ENCODE results near the gene ARID1B. TPM values are rescaled to one million over a fixed set of nuclear protein-coding genes. Genes with fewer than 3 reads are reported as not detected.

Gene ARID1B
- total RNA-seq, 1 experiment from 2014 or later, result 63.9 TPM

DNA sequence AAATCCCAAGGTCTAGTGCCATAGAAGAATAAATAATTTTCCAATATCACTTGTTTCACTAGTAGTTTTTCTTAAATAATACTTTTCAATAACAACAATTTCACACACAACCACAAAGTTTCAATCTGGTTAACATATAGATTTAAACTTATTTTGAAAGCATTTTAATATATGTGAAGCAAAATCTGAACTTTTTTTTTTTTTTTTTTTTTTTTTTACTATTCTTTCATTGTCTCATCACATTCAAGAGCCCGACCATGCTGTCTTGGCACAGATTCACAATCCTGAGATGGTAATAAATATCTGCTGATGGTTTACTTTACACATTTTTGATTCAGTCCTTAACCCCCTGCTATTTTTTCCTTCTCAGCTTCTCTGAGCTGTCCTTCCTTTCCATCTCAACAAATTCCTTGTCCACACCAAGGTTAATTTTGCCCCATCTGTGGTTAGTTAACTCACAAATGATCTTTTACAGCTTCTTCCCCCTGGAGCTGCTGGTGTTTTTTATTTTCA lies 283.3 kb downstream of the ARID1B start:
- CTCF ChIA-PET, result interaction anchor here (0.6 kb wide), 1 partner anchor 95 kb away, joined by 4 read pairs; no protein-coding TSS in a partner anchor
- Mint-ChIP-seq H3K27me3 (ENCODE audit: insufficient read depth, unreplicated experiment) (no peaks in the 10 kb centered on the region), H3K27ac (ENCODE audit: low read depth, unreplicated experiment) (no peak overlapping the region), H3K36me3 (ENCODE audit: insufficient read depth, unreplicated experiment) (no peaks in the 10 kb centered on the region), H3K9me3 (ENCODE audit: unreplicated experiment) (no peaks in the 10 kb centered on the region), H3K4me3 (ENCODE audit: unreplicated experiment) (no peak overlapping the region), H3K4me1 (ENCODE audit: insufficient read depth, unreplicated experiment) (no peaks in the 10 kb centered on the region)
- intact Hi-C loops (cut with micrococcal nuclease), result no loop called here
- DNase-seq (ENCODE audit: unreplicated experiment), result no peak
- TF ChIP-seq, protein P1, sequence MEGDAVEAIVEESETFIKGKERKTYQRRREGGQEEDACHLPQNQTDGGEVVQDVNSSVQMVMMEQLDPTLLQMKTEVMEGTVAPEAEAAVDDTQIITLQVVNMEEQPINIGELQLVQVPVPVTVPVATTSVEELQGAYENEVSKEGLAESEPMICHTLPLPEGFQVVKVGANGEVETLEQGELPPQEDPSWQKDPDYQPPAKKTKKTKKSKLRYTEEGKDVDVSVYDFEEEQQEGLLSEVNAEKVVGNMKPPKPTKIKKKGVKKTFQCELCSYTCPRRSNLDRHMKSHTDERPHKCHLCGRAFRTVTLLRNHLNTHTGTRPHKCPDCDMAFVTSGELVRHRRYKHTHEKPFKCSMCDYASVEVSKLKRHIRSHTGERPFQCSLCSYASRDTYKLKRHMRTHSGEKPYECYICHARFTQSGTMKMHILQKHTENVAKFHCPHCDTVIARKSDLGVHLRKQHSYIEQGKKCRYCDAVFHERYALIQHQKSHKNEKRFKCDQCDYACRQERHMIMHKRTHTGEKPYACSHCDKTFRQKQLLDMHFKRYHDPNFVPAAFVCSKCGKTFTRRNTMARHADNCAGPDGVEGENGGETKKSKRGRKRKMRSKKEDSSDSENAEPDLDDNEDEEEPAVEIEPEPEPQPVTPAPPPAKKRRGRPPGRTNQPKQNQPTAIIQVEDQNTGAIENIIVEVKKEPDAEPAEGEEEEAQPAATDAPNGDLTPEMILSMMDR (IDR thresholded peaks at IDR 0.05; ENCODE audit: unreplicated experiment), result no peak
- BruUV-seq (replicated peaks), result no TSS peak
- POLR2A ChIA-PET, result interaction anchor here (1.0 kb wide), 1 partner anchor 23 kb away, joined by 3 read pairs; no protein-coding TSS in a partner anchor

DNA sequence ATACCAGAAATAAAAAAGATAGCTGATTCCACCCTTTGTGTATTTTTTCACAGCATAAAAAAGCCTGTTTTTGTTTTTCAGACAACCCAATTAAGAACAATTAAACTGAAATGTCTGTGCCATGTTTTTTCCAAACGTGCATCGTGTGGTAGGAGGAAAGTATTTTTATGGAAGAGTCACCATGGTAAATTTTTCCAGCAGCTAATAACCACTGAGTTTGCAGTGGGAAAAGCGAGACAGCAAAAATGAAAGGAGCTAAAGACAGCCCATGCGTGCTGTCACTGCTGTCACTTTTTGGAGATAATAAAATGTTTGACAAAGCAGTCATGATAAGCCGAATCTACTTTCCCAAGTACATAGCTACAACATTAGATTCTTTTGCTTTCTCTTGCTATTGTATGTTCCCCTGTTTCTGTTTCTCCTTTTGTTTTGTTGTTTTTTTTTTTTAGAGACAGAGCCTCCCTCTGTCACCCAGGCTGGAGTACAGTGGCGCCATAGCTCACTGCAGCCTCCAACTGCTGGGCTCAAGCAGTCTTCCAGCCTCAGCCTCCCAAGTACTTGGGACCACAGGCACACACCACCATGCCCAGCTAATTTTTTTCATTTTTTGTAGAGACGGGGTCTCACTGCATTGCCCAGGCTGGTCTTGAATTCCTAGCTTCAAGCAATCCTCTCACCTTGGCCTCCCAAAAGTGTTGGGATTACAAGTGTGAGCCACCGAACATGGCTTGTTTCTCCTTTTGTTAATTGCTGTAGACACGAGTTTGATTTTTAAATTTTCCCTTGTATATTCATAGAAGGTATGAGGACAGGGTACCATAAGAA lies 284.8 kb downstream of the ARID1B start:
- H3K27me3 Mint-ChIP-seq (ENCODE audit: insufficient read depth, unreplicated experiment), result no peaks in the 10 kb centered on the region
- H3K9me3 Mint-ChIP-seq (ENCODE audit: unreplicated experiment), result no peaks in the 10 kb centered on the region
- DNase-seq (ENCODE audit: unreplicated experiment), result no peak
- no TSS peak for BruUV-seq (replicated peaks)
- intact Hi-C loops (cut with micrococcal nuclease), result no loop called here
- TF ChIP-seq, protein P1 (IDR thresholded peaks at IDR 0.05; ENCODE audit: unreplicated experiment), result no peak
- H3K27ac Mint-ChIP-seq (ENCODE audit: low read depth, unreplicated experiment), result no peak overlapping the region
- H3K36me3 Mint-ChIP-seq (ENCODE audit: insufficient read depth, unreplicated experiment), result no peaks in the 10 kb centered on the region
- H3K4me1 Mint-ChIP-seq (ENCODE audit: insufficient read depth, unreplicated experiment), result no peaks in the 10 kb centered on the region
- no peak overlapping the region for H3K4me3 Mint-ChIP-seq (ENCODE audit: unreplicated experiment)
- ChIA-PET CTCF (interaction anchor here (0.6 to 1.3 kb wide), 2 partner anchors 17 to 28 kb away, joined by 4 to 5 read pairs; no protein-coding TSS in a partner anchor), POLR2A (interaction anchor here (0.6 kb wide), 1 partner anchor 691 kb away, joined by 5 read pairs; no protein-coding TSS in a partner anchor)

DNA sequence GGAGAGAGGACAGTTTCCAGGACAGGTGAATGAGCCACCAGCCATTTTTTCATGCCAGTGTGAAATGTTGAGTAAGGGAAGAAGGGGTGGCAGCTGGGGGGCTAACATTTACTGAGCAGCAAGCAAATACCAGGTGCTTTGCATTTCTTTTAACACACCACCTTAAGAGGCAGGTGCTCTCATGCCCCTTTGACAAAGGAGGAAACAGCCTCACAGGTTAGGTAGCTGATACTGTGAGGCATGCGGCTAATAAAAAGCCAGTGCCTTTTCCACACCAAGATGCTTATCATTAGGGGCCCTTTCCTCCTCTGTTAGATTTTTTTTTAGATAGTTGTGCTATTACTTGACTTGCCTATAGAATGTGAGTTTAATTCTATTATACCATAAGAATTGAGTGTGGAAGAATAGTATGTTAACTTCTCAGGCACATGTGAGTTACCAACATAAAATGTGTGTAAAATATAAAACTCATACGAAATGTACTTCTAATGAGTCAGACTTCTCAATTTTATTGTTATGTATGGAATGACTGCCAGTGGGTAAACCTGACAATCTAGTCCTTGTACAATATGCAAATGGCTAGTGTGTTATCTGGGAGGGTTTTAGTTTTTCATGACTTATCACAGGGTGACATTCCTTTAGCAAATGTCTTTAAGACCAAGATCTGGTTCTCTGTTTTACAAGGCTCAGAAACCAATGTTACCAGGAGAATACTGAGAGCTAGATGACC lies 286.2 kb downstream of the ARID1B start:
- no peaks in the 10 kb centered on the region for H3K27me3 Mint-ChIP-seq (ENCODE audit: insufficient read depth, unreplicated experiment)
- DNase-seq (ENCODE audit: unreplicated experiment), result no peak
- H3K9me3 Mint-ChIP-seq (ENCODE audit: unreplicated experiment), result no peaks in the 10 kb centered on the region
- intact Hi-C loops (cut with micrococcal nuclease), result no loop called here
- TF ChIP-seq, protein P1 (IDR thresholded peaks at IDR 0.05; ENCODE audit: unreplicated experiment), result no peak
- no peaks in the 10 kb centered on the region for H3K36me3 Mint-ChIP-seq (ENCODE audit: insufficient read depth, unreplicated experiment)
- H3K4me1 Mint-ChIP-seq (ENCODE audit: insufficient read depth, unreplicated experiment), result peaks cover 2% of the 10 kb centered on the region
- no peak overlapping the region for H3K27ac Mint-ChIP-seq (ENCODE audit: low read depth, unreplicated experiment)
- ChIA-PET CTCF (no interaction called here), POLR2A (no interaction called here)
- no peak overlapping the region for H3K4me3 Mint-ChIP-seq (ENCODE audit: unreplicated experiment)
- BruUV-seq (replicated peaks), result no TSS peak

DNA sequence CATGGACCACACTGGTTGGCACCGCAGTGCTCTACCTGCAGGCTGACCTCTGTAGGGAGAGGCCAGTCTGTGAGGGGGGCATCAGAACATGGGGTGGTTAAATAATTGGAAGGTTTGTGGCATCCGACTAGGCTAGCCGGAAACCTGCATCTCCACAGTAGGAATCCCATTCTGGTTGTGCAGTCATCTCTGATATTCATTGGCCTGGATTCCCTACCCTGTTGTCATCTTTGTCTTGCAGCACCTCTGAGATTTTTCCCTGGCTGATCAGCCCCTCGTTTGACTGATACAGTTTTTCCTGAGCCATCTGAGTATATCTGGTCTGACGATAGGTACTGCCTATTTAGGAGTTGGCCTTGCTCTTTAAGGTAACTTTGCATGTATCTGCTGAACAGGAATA lies 286.7 kb downstream of the ARID1B start:
- Mint-ChIP-seq H3K36me3 (ENCODE audit: insufficient read depth, unreplicated experiment) (no peaks in the 10 kb centered on the region), H3K9me3 (ENCODE audit: unreplicated experiment) (no peaks in the 10 kb centered on the region), H3K4me1 (ENCODE audit: insufficient read depth, unreplicated experiment) (peaks cover 8% of the 10 kb centered on the region), H3K27ac (ENCODE audit: low read depth, unreplicated experiment) (no peak overlapping the region), H3K4me3 (ENCODE audit: unreplicated experiment) (no peak overlapping the region), H3K27me3 (ENCODE audit: insufficient read depth, unreplicated experiment) (no peaks in the 10 kb centered on the region)
- no TSS peak for BruUV-seq (replicated peaks)
- no peak for DNase-seq (ENCODE audit: unreplicated experiment)
- intact Hi-C loops (cut with micrococcal nuclease), result no loop called here
- ChIA-PET CTCF (no interaction called here), POLR2A (no interaction called here)
- TF ChIP-seq, protein P1 (IDR thresholded peaks at IDR 0.05; ENCODE audit: unreplicated experiment), result no peak

All from MCF 10A (cell line).